OCI-LY7 (cell line): ENCODE measurements around the gene TPPP.
"Not testable (repeated sequence)": the region's sequence is repeated elsewhere in the genome, so short reads cannot be mapped to it uniquely, and the experiment has no call there.

ENCODE experiments used
- CTCF ChIP-seq: fragments of 200-600 bp; sonication (generic); conservative IDR thresholded peaks from 2 replicates; pipeline ENCODE4 v1.5.1; 2014; ENCODE audit warnings: mild to moderate bottlenecking, antibody characterized with exemption, low read length, moderate library complexity, mixed read lengths
- EZH2phosphoT487 ChIP-seq: fragments of 200-600 bp; sonication (generic); IDR thresholded peaks from 2 replicates; pipeline ENCODE4 v1.6.1; 2018; ENCODE audit warnings: low read depth, borderline replicate concordance, mild to moderate bottlenecking, mixed run types, antibody characterized with exemption, low read length, moderate library complexity, mixed read lengths

GRCh38 chr5:690293-690692 lies 2.9 kb downstream of the TPPP start:
- not testable (repeated sequence) for TF ChIP-seq CTCF, EZH2phosphoT487
